Large intestine (tissue), 3 donors: ENCODE measurements around the gene FOXO1. TPM values are rescaled to one million over a fixed set of nuclear protein-coding genes. Genes with fewer than 3 reads are reported as not detected.

ENCODE experiments used
- DNase-seq, 2 donors: peaks; one replicate each; pipeline versions ENCODE4 v3.0.0 to v3.0.0-alpha.2; 2013
- H3K27ac ChIP-seq: one replicate; pipeline ENCODE4 v1.5.1; 2013; ENCODE audit warnings: low read length
- H3K27me3 ChIP-seq: 2 replicates; pipeline ENCODE4 v1.6.1; 2013; ENCODE audit warnings: low read length; ENCODE audit not compliant: control insufficient read depth, insufficient read depth
- H3K36me3 ChIP-seq: 2 replicates; pipeline ENCODE4 v1.6.1; 2013; ENCODE audit warnings: low read length; ENCODE audit not compliant: control insufficient read depth, insufficient read depth
- H3K4me1 ChIP-seq: one replicate; pipeline ENCODE4 v1.6.1; 2013; ENCODE audit warnings: low read length; ENCODE audit not compliant: control insufficient read depth, insufficient read depth
- H3K4me3 ChIP-seq: one replicate; pipeline ENCODE4 v1.5.1; 2013; ENCODE audit warnings: low read length
- H3K9me3 ChIP-seq: one replicate; pipeline ENCODE4 v1.6.1; 2013; ENCODE audit warnings: mild to moderate bottlenecking, low read depth, low read length, moderate library complexity; ENCODE audit not compliant: control insufficient read depth
- whole genome bisulfite sequencing: methylation state at CpG from one replicate; pipeline ENCODE4 v1.1.5; 2013; ENCODE audit warnings: low lambda C conversion rate; ENCODE audit not compliant: insufficient coverage; 5-methylcytosine and 5-hydroxymethylcytosine counted together
- polyA plus RNA-seq: library from polyadenylated mRNA; unstranded; fragments of 120-200 nt; gene quantifications from one replicate; pipeline ENCODE4 v1.2.1, GENCODE V29; 2013

FOXO1 gene
- polyA plus RNA-seq, 1 donor = 11.2 TPM

- no peak overlapping the region for H3K4me3 ChIP-seq
- no peaks in the 10 kb centered on the region for H3K27me3 ChIP-seq
- H3K9me3 ChIP-seq = no peaks in the 10 kb centered on the region
- H3K27ac ChIP-seq = no peak overlapping the region
- H3K36me3 ChIP-seq = no peaks in the 10 kb centered on the region
- no peaks in the 10 kb centered on the region for H3K4me1 ChIP-seq
- no peak for DNase-seq
- WGBS = no CpG with 5 or more reads among the region's 9 CpGs
Observed at GRCh38 chr13:40609972-40610726, 56.3 kb downstream of the FOXO1 start.

- H3K36me3 ChIP-seq = no peaks in the 10 kb centered on the region
- H3K4me3 ChIP-seq = no peak overlapping the region
- H3K4me1 ChIP-seq = no peaks in the 10 kb centered on the region
- H3K9me3 ChIP-seq = no peaks in the 10 kb centered on the region
- DNase-seq = no peak
- WGBS = no CpG with 5 or more reads among the region's 1 CpG
- H3K27ac ChIP-seq = no peak overlapping the region
- no peaks in the 10 kb centered on the region for H3K27me3 ChIP-seq
Observed at GRCh38 chr13:40608308-40608707, 58.1 kb downstream of the FOXO1 start.

DNA sequence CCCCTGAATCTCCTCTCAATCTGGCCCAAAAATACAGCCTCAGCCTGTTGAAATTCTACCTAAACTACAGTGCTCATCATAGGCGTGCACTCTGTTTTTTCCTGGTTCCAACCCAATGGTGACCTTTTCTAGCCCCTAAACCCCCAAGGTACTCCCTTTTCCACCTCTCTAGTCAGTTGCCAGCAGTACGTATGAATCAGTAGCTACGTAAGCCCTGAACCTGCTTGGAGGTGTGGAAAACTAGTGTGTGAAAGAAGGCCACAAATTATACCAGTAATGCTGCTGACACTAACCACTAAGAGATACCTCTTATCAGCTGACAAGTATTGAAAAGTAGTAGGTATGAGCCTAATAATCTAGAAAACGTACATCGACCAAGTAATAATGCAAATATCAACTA, 60.9 kb downstream of the FOXO1 start:
- no peaks in the 10 kb centered on the region for H3K4me1 ChIP-seq
- DNase-seq = no peak
- no peaks in the 10 kb centered on the region for H3K36me3 ChIP-seq
- H3K27ac ChIP-seq = no peak overlapping the region
- 100% methylated on average over 2 of the region's 5 CpGs for WGBS
- H3K4me3 ChIP-seq = no peak overlapping the region
- no peaks in the 10 kb centered on the region for H3K27me3 ChIP-seq
- H3K9me3 ChIP-seq = no peaks in the 10 kb centered on the region

DNA sequence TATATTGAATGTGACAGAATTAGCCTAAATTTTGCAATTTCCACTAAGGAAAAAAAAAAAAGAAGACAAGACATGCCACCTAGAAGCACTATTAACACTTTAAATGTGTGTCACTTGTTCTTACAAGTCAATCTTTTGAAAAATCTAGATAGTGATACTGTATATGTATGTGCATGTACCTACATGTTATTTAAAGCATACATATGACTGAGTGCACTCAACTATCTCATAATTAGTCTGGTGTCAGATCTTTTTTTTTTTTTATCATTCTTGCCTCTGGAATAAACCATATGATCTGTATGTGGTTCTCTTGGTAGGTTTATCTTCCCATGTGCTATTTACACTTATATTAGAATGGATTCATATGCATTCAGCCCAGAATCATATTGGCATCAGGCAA, 62.3 kb downstream of the FOXO1 start:
- no peak overlapping the region for H3K27ac ChIP-seq
- no peak overlapping the region for H3K4me3 ChIP-seq
- DNase-seq = no peak
- H3K4me1 ChIP-seq = no peaks in the 10 kb centered on the region
- no peaks in the 10 kb centered on the region for H3K27me3 ChIP-seq
- H3K9me3 ChIP-seq = no peaks in the 10 kb centered on the region
- no peaks in the 10 kb centered on the region for H3K36me3 ChIP-seq

GRCh38 chr13:40600149-40600751, 66.2 kb downstream of the FOXO1 start:
- no peak overlapping the region for H3K4me3 ChIP-seq
- H3K27ac ChIP-seq = no peak overlapping the region
- no peaks in the 10 kb centered on the region for H3K27me3 ChIP-seq
- no peak for DNase-seq
- H3K9me3 ChIP-seq = no peaks in the 10 kb centered on the region
- no peaks in the 10 kb centered on the region for H3K36me3 ChIP-seq
- peaks cover 9% of the 10 kb centered on the region for H3K4me1 ChIP-seq
- WGBS = 100% methylated on average over 1 of the region's 5 CpGs

DNA sequence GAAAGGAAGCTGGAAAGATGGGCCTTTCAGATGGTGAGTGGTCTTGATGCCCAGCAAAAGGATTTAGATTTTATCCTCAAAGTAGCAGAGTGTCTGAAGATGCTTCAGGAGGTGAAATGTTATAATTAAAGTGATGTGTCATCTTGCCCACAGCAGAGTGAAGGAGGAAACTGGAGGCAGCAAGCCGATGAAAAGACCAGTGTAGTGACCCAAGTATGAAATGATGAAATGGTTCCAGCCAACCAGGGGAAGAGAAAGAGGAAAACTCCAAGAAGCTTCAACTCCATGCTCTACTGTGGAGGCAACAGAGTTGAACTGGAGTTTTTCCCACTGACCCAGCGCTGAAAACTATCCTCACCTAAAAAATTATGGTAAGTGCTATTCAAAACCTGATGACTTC, 66.7 kb downstream of the FOXO1 start:
- Histone ChIP-seq H3K36me3 (no peaks in the 10 kb centered on the region), H3K4me1 (peaks cover 9% of the 10 kb centered on the region), H3K9me3 (no peaks in the 10 kb centered on the region), H3K27ac (no peak overlapping the region), H3K27me3 (no peaks in the 10 kb centered on the region), H3K4me3 (no peak overlapping the region)
- no peak for DNase-seq
- no CpG with 5 or more reads among the region's 2 CpGs for WGBS

DNA sequence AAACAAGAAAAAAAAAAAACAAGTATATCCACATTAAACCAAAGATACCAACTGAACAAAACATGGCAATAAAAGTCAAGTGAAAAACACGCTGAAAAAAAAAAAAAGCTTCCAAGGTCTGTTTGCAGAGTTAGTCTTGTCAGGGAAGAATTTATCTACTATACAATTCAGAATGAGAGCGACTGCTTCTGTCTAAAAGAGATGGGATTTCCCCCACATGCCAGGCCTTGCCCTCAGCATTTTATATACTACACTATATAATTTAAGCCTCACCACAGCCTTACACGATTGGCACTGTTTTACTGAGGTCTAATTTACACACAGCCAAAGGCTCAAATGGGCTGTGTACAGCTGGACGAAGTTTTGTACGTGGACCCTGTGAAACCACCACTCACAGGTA, 67.3 kb downstream of the FOXO1 start:
- H3K4me1 ChIP-seq = peaks cover 9% of the 10 kb centered on the region
- no peak for DNase-seq
- no peaks in the 10 kb centered on the region for H3K27me3 ChIP-seq
- H3K27ac ChIP-seq = no peak overlapping the region
- no peaks in the 10 kb centered on the region for H3K36me3 ChIP-seq
- WGBS = no CpG with 5 or more reads among the region's 5 CpGs
- H3K9me3 ChIP-seq = no peaks in the 10 kb centered on the region
- H3K4me3 ChIP-seq = no peak overlapping the region

DNA sequence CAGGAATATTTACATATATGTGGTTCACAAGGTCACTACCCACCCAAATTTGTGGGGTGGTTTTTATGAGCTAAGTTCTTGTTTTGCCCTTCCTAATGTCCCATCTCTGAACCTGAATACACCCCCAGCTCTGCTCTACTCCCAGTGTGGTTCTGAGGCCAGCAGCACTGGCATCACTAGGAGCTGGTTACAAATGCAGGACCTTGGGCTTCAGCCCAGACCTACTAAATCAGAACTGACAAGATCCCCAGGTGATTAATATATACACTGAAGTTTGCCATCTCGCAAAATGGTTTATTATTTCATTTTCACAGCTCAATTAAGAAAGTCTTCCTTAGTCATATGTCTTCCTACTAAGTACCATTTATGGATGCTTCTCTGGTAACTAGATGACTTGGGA, 67.9 kb downstream of the FOXO1 start:
- no peak for DNase-seq
- no peak overlapping the region for H3K4me3 ChIP-seq
- peaks cover 9% of the 10 kb centered on the region for H3K4me1 ChIP-seq
- no peaks in the 10 kb centered on the region for H3K27me3 ChIP-seq
- no peaks in the 10 kb centered on the region for H3K9me3 ChIP-seq
- no peaks in the 10 kb centered on the region for H3K36me3 ChIP-seq
- H3K27ac ChIP-seq = no peak overlapping the region
- no CpG with 5 or more reads among the region's 1 CpG for WGBS

DNA sequence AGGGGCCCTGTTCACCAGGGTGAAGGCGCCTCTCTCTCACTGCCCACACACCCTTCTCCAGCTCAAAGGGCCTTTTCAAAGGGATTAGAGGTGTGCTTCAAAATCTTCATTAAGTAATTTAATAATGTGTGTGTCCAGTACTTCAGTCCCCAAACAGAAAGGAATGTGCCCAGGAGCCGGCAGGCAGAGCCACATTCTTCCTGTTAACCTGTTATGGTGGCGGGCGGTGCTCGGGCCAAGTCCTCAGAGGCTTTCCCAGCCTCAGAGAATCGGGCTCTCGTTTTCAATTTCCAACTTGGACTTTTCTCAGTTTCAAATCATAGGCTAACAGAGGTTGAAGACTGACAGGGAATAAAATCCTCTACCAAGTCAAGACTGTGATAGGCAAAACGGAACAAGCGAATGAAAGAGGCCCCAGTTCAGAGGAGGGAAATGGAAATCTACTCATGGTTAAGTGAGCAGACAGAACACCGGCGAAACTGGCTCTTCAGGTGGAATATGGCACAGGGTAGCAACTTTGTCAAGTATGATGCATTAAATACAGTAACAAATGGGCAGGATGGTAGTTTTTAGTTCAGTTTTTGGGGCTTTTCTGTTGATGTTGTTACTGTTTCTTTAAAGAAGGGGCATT, 68.6 kb downstream of the FOXO1 start:
- no peaks in the 10 kb centered on the region for H3K9me3 ChIP-seq
- DNase-seq = peak in 1 of 2 donors; percentile 15
- H3K4me3 ChIP-seq = no peak overlapping the region
- no peaks in the 10 kb centered on the region for H3K27me3 ChIP-seq
- H3K4me1 ChIP-seq = peaks cover 9% of the 10 kb centered on the region
- no peak overlapping the region for H3K27ac ChIP-seq
- WGBS = 93% methylated on average over 2 of the region's 11 CpGs
- no peaks in the 10 kb centered on the region for H3K36me3 ChIP-seq

DNA sequence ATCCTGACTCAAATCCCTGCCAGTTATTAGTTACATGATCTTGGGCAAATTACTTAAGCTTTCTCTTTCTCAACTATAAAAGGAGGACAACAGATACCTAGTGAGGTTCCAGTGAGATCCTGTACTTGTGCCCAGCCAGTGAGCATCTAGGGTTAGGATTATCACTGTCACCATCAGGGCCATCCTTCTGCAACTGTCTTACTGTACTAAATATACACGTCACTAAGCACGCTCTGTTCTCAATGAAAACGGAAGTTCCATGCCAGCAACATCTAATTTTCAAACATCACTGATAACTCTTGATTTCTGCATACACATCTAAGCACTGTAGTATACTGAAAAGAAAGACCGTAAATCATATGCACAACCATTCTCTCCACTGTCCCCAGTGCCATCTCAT, 70.0 kb downstream of the FOXO1 start:
- Histone ChIP-seq H3K27ac (no peak overlapping the region), H3K4me1 (peaks cover 9% of the 10 kb centered on the region), H3K9me3 (no peaks in the 10 kb centered on the region), H3K27me3 (no peaks in the 10 kb centered on the region), H3K4me3 (no peak overlapping the region), H3K36me3 (no peaks in the 10 kb centered on the region)
- 100% methylated on average over 2 of the region's 4 CpGs for WGBS
- DNase-seq = no peak
